Measurements from ENCODE around the gene INAVA.

The INAVA gene

GRCh38 chr1:200938955-200939354, 44.3 kb downstream of the INAVA start:
- no peak for TF ChIP-seq CTCF (IDR thresholded peaks at IDR 0.05)
- no peak for TF ChIP-seq ZFX (IDR thresholded peaks at IDR 0.05; ENCODE audit: borderline replicate concordance)
- no peak overlapping the region for H3K27ac ChIP-seq

- TF ChIP-seq ZFX (IDR thresholded peaks at IDR 0.05; ENCODE audit: borderline replicate concordance): no peak
- no peak for TF ChIP-seq CTCF (IDR thresholded peaks at IDR 0.05)
- no peak overlapping the region for H3K27ac ChIP-seq
Observed at GRCh38 chr1:200945111-200945510, 50.4 kb downstream of the INAVA start.

GRCh38 chr1:200947059-200947566, 52.4 kb downstream of the INAVA start:
- no peak for TF ChIP-seq CTCF (IDR thresholded peaks at IDR 0.05)
- TF ChIP-seq ZFX (IDR thresholded peaks at IDR 0.05; ENCODE audit: borderline replicate concordance): no peak
- no peak overlapping the region for H3K27ac ChIP-seq

GRCh38 chr1:200949626-200950025, 54.9 kb downstream of the INAVA start:
- TF ChIP-seq CTCF (IDR thresholded peaks at IDR 0.05) (no peak), ZFX (IDR thresholded peaks at IDR 0.05; ENCODE audit: borderline replicate concordance) (no peak)

GRCh38 chr1:200951016-200951415, 56.3 kb downstream of the INAVA start:
- TF ChIP-seq ZFX (IDR thresholded peaks at IDR 0.05; ENCODE audit: borderline replicate concordance): no peak
- TF ChIP-seq CTCF (IDR thresholded peaks at IDR 0.05): no peak
- no peak overlapping the region for H3K27ac ChIP-seq

More at GRCh38 chr1:200949626-200950025, 54.9 kb downstream of the INAVA start:
- no peak overlapping the region for H3K27ac ChIP-seq

GRCh38 chr1:200954434-200954833, 59.7 kb downstream of the INAVA start:
- no peak overlapping the region for H3K27ac ChIP-seq
- no peak for TF ChIP-seq ZFX (IDR thresholded peaks at IDR 0.05; ENCODE audit: borderline replicate concordance)
- TF ChIP-seq CTCF (IDR thresholded peaks at IDR 0.05): no peak

- H3K27ac ChIP-seq: no peak overlapping the region
- TF ChIP-seq CTCF (IDR thresholded peaks at IDR 0.05) (no peak), ZFX (IDR thresholded peaks at IDR 0.05; ENCODE audit: borderline replicate concordance) (no peak)
Observed at GRCh38 chr1:200958597-200958996, 63.9 kb downstream of the INAVA start.
